Right lobe of liver (tissue), 4 donors: ENCODE results near the gene ARSG.

Experiments
- CTCF ChIP-seq, 4 donors: fragments of 200-600 bp in 3 of 4; fragments of 450-650 bp in 1 of 4; IDR thresholded peaks; one replicate each; pipeline versions ENCODE4 v1.5.1 to v1.8.0; 2016 to 2022; ENCODE audit warnings: antibody characterized with exemption in 4 of 4, mild to moderate bottlenecking in 2 of 4
- POLR2A ChIP-seq: fragments of 450-650 bp; IDR thresholded peaks from one replicate; pipeline ENCODE4 v1.6.1; 2017; ENCODE audit warnings: antibody characterized with exemption, mild to moderate bottlenecking
- donor health status: DM: no; HTN: no; CAD: no.
- donor health status: DM: no; HTN: no; CAD: no.
- donor health status: DM: no; HTN: yes; CAD: no.

GRCh38 chr17:68400404-68400735 is 109.1 kb downstream of the ARSG start:
- TF ChIP-seq CTCF (IDR thresholded peaks at IDR 0.05) (no peak), POLR2A (no peak)
